NK-92 (cell line): Measurements from ENCODE around the gene CDC42SE2.

Experiments used
- DNase-seq: peaks from one replicate; lab custom pipeline; 2025; ENCODE audit not compliant: unreplicated experiment; lab: John Stamatoyannopoulos, UW

The CDC42SE2 gene

GRCh38 chr5:131263648-131264450, at the start of gene CDC42SE2:
Gene CDC42SE2, plus strand, starts transcription at chr5:131264053. Its CDS starts 95,441 bp downstream, at chr5:131359494.
- DNase-seq: peak; percentile 19

GRCh38 chr5:131214609-131215227, 49.1 kb upstream of the CDC42SE2 start:
- DNase-seq: no peak

GRCh38 chr5:131217791-131218190, 46.1 kb upstream of the CDC42SE2 start:
- DNase-seq: no peak

- DNase-seq: no peak
These were observed 45.5 kb upstream of the CDC42SE2 start for GRCh38 chr5:131218392-131218791.

- DNase-seq: no peak
These were observed 43.3 kb upstream of the CDC42SE2 start for GRCh38 chr5:131220566-131220965.

- no peak for DNase-seq
These were observed 42.7 kb upstream of the CDC42SE2 start for GRCh38 chr5:131221008-131221703.

- DNase-seq: no peak
These were observed 42.0 kb upstream of the CDC42SE2 start for GRCh38 chr5:131221888-131222287.

GRCh38 chr5:131222731-131223130, 41.1 kb upstream of the CDC42SE2 start:
- no peak for DNase-seq

GRCh38 chr5:131223751-131224386, 40.0 kb upstream of the CDC42SE2 start:
- no peak for DNase-seq

GRCh38 chr5:131224387-131225201, 39.3 kb upstream of the CDC42SE2 start:
- DNase-seq: no peak

- no peak for DNase-seq
These were observed 38.4 kb upstream of the CDC42SE2 start for GRCh38 chr5:131225282-131225974.

GRCh38 chr5:131226899-131227298, 37.0 kb upstream of the CDC42SE2 start:
- DNase-seq: no peak

- DNase-seq: no peak
These were observed 35.2 kb upstream of the CDC42SE2 start for GRCh38 chr5:131228646-131229045.

- DNase-seq: no peak
These were observed 34.2 kb upstream of the CDC42SE2 start for GRCh38 chr5:131229623-131230022.

- DNase-seq: no peak
These were observed 33.4 kb upstream of the CDC42SE2 start for GRCh38 chr5:131230406-131230805.

- DNase-seq: no peak
These were observed 24.2 kb upstream of the CDC42SE2 start for GRCh38 chr5:131239686-131240085.

GRCh38 chr5:131242728-131243255, 21.1 kb upstream of the CDC42SE2 start:
- DNase-seq: no peak

- DNase-seq: no peak
These were observed 18.5 kb upstream of the CDC42SE2 start for GRCh38 chr5:131245312-131245711.

- DNase-seq: no peak
These were observed 17.9 kb upstream of the CDC42SE2 start for GRCh38 chr5:131245948-131246347.

GRCh38 chr5:131246504-131246903, 17.3 kb upstream of the CDC42SE2 start:
- DNase-seq: no peak
